HG02885 (cell line): ENCODE data around the gene RYR2.

Experiments used
- ATAC-seq: cut with Tn5 transposase; IDR thresholded peaks from one replicate; pipeline ENCODE4 v1.9.1; 2021; ENCODE audit warnings: mild to moderate bottlenecking; ENCODE audit not compliant: unreplicated experiment, poor library complexity

Gene RYR2

GRCh38 chr1:237041795-237042525, at the start of gene RYR2:
Gene RYR2 (plus strand): TSS chr1:237042184. CDS start chr1:237042522, 338 bp downstream.
- no peak for ATAC-seq

- no peak for ATAC-seq
Observed at GRCh38 chr1:236992449-236992848, 49.5 kb upstream of the RYR2 start.

- ATAC-seq = no peak
Observed at GRCh38 chr1:236994450-236994849, 47.5 kb upstream of the RYR2 start.

GRCh38 chr1:236997361-236997760, 44.6 kb upstream of the RYR2 start:
- ATAC-seq = no peak

GRCh38 chr1:236997882-236998281, 44.1 kb upstream of the RYR2 start:
- no peak for ATAC-seq

GRCh38 chr1:236998546-236998945, 43.4 kb upstream of the RYR2 start:
- ATAC-seq = no peak

- no peak for ATAC-seq
Observed at GRCh38 chr1:237000191-237000590, 41.8 kb upstream of the RYR2 start.

- no peak for ATAC-seq
Observed at GRCh38 chr1:237003516-237003915, 38.5 kb upstream of the RYR2 start.

- ATAC-seq = no peak
Observed at GRCh38 chr1:237004116-237004515, 37.9 kb upstream of the RYR2 start, which contains the start of gene MT1HL1. Gene MT1HL1 (minus strand): TSS chr1:237004441. CDS start chr1:237004372, 69 bp downstream.

- ATAC-seq = no peak
Observed at GRCh38 chr1:237005674-237006073, 36.3 kb upstream of the RYR2 start.

- no peak for ATAC-seq
Observed at GRCh38 chr1:237007147-237007881, 34.7 kb upstream of the RYR2 start.

GRCh38 chr1:237009611-237010010, 32.4 kb upstream of the RYR2 start:
- ATAC-seq = no peak

GRCh38 chr1:237011432-237011831, 30.6 kb upstream of the RYR2 start:
- ATAC-seq = no peak

GRCh38 chr1:237012361-237012760, 29.6 kb upstream of the RYR2 start:
- ATAC-seq = no peak

- ATAC-seq = no peak
Observed at GRCh38 chr1:237012788-237013383, 29.1 kb upstream of the RYR2 start.

GRCh38 chr1:237013608-237014007, 28.4 kb upstream of the RYR2 start:
- ATAC-seq = no peak

- no peak for ATAC-seq
Observed at GRCh38 chr1:237016626-237017025, 25.4 kb upstream of the RYR2 start.

- no peak for ATAC-seq
Observed at GRCh38 chr1:237018896-237019295, 23.1 kb upstream of the RYR2 start.

GRCh38 chr1:237025358-237026074, 16.5 kb upstream of the RYR2 start:
- ATAC-seq = no peak

- ATAC-seq = no peak
Observed at GRCh38 chr1:237029240-237029639, 12.7 kb upstream of the RYR2 start.
